GM06990 (cell line): ENCODE results near the gene TRIM15.

Experiments used
- DNase-seq: peaks from one replicate; pipeline ENCODE4 v3.0.0-alpha.2; 2011; ENCODE audit not compliant: insufficient read length; ENCODE audit errors: extremely low read depth
- H3K27me3 ChIP-seq: replicated peaks from 2 replicates; pipeline ENCODE4 v1.6.0; 2011; ENCODE audit warnings: low read length; ENCODE audit not compliant: control insufficient read depth, insufficient read depth
- H3K36me3 ChIP-seq: 2 replicates; pipeline ENCODE4 v1.5.1; 2011; ENCODE audit warnings: low read length; ENCODE audit not compliant: control insufficient read depth, insufficient read depth
- H3K4me3 ChIP-seq: replicated peaks from 2 replicates; pipeline ENCODE4 v1.5.1; 2011; ENCODE audit warnings: low read depth, mild to moderate bottlenecking, control low read depth, low read length
- CTCF ChIP-seq: IDR thresholded peaks from 2 replicates; pipeline ENCODE4 v1.5.1; 2011; ENCODE audit warnings: low read length, control low read depth, mild to moderate bottlenecking, inconsistent platforms; ENCODE audit not compliant: insufficient read depth, poor library complexity, severe bottlenecking

Gene TRIM15

DNA sequence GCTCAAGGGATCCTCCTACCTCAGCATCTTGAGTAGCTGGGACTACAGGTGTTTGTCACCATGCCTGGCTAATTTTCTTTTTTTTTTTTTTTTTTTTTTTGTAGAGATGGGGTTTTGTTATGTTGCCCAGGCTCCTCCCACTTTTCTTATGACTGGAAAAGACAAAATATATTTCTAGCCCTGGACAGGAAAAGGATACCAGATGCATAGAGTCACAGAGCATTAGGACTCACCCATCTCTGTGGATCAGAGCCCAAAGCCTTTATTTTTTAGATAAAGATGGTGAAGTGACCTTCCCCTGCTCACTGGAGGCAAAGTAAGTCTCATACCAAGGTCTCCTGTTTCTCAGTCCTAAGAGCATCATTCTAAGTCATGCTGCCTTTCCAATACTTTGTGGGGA is 5.8 kb upstream of the TRIM15 start:
- TF ChIP-seq CTCF: no peak
- DNase-seq: no peak
- H3K4me3 ChIP-seq: no peak overlapping the region
- H3K36me3 ChIP-seq: no peaks in the 10 kb centered on the region
- H3K27me3 ChIP-seq: no peaks in the 10 kb centered on the region

GRCh38 chr6:30157999-30158398 is 5.3 kb upstream of the TRIM15 start:
- no peak overlapping the region for H3K4me3 ChIP-seq
- DNase-seq: no peak
- no peak for TF ChIP-seq CTCF
- no peaks in the 10 kb centered on the region for H3K27me3 ChIP-seq
- no peaks in the 10 kb centered on the region for H3K36me3 ChIP-seq

GRCh38 chr6:30158475-30159040 is 4.8 kb upstream of the TRIM15 start:
- no peaks in the 10 kb centered on the region for H3K27me3 ChIP-seq
- H3K4me3 ChIP-seq: no peak overlapping the region
- no peak for TF ChIP-seq CTCF
- no peak for DNase-seq
- no peaks in the 10 kb centered on the region for H3K36me3 ChIP-seq

- no peak overlapping the region for H3K4me3 ChIP-seq
- no peak for TF ChIP-seq CTCF
Measured at GRCh38 chr6:30160008-30160784, 3.1 kb upstream of the TRIM15 start.

GRCh38 chr6:30160785-30161531 is 2.4 kb upstream of the TRIM15 start, which contains the start of gene TRIM10:
TRIM10 (minus strand) TSS chr6:30161211; CDS start chr6:30160858, 353 bp downstream.
- no peaks in the 10 kb centered on the region for H3K36me3 ChIP-seq
- TF ChIP-seq CTCF: no peak
- H3K4me3 ChIP-seq: no peak within 1 kb of the TSS
- no peak for DNase-seq
- no peaks in the 10 kb centered on the region for H3K27me3 ChIP-seq

More at GRCh38 chr6:30160008-30160784, 3.1 kb upstream of the TRIM15 start:
- no peak for DNase-seq
- no peaks in the 10 kb centered on the region for H3K27me3 ChIP-seq
- H3K36me3 ChIP-seq: no peaks in the 10 kb centered on the region
